Activated effector memory CD4-positive, alpha-beta T cell treated with Interleukin-2 at 50 U/mL for 16 hours (primary cell): Measurements from ENCODE around the gene NMRAL1.

ENCODE experiments used
- DNase-seq: peaks from one replicate; pipeline ENCODE4 v3.0.0-alpha.2; 2020

Gene NMRAL1

DNA sequence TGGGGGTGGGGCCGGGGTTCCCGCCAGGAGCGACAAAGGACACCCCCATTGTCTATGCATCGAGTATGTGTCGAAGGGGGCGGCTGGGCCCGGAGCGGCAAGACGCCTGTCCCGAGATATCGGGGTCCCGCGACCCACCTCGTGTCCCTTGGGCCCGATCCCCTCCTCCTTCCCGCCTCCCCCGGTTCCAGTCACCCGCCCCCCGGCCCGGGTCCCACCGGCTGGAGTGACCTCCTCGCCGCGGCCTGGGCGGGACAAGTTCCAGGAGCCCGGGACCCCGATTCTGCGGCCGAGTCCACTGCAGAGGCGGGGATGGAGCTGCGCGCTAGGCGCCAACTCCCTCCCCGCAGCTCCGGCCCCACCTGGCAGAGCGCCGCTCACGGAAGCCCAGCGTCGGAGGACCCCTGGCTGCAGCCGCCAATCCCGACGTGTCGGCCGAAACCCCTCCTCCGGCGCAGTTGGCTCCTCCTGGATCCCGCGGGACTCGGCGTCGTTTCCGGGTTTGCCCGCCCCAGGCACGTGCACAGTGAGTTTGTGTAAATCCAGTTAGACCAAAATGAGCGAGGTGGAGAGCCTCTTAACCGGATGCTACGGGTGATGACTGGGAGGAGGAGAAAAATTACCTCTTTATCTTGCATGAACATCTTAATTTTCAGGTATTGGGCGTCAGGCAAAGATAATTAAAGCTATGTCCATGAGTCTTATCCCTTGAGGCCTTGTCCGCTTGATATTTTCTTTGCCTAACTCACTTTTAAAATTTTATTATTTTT lies at the start of gene NMRAL1:
Gene NMRAL1 (minus strand): TSS at position 434 of the 770 bp plus-strand sequence. CDS start 493 bp downstream, outside the sequence.
- DNase-seq = peak; percentile 72

DNA sequence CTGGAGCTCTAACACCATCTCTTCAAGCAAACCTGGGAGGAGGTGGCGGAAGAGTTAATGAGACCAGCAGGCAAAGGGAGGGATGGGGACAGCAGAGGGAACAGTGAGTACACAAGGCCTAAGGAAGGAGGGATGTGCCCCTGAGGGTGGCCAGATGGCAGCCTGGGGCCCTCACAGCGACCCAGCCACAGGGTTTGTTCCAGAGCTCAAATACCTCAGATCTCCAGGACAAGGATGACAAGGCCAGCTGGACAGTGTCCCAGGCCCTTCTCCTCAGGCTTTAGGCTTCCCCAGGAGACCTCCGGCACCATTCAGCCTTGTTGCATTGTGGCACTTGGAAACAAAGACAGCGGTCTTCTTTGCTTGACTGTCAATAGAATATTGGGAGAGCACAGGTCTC lies 49.3 kb upstream of the NMRAL1 start:
- DNase-seq = no peak

- no peak for DNase-seq
Measured at GRCh38 chr16:4522051-4522581, 47.7 kb upstream of the NMRAL1 start.

GRCh38 chr16:4520913-4521312 lies 46.5 kb upstream of the NMRAL1 start:
- no peak for DNase-seq

DNA sequence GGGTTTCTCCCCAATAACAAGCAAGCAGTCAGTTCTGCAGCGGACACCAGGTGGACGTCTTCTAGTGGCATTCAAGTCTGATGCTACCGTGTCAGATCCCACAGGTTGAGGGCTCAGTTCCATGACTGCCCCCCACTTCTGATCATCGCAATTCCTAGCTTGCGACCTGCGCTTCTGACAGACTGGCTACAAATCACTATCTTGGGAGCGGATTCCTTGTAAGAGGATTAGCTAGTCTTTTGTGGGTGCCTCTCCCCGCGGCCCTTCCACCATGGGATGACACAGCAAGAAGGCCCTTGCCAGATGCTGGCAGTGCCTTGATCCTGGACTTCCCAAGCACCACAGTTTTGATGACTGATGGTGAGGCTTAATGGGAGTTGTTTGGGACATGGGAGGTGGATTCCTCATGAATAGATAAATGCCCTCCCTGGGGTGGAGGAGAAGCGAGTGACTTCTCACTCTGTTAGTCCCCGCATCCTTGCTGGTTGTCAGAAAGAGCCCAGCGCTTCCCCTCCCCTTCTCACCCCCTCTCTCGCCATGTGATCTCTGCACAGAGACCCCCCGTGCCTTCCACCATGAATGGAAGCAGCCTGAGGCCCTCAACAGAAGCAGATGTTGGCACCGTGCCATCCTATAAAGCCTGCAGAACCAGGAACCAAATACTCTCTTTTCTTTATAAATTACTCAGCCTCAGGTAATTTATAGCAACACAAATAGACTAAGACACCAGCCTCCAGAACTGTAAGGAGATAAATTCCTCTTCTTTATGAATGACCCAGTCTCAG lies 45.0 kb upstream of the NMRAL1 start:
- no peak for DNase-seq

- no peak for DNase-seq
Measured at GRCh38 chr16:4517812-4518680, 43.6 kb upstream of the NMRAL1 start.

DNA sequence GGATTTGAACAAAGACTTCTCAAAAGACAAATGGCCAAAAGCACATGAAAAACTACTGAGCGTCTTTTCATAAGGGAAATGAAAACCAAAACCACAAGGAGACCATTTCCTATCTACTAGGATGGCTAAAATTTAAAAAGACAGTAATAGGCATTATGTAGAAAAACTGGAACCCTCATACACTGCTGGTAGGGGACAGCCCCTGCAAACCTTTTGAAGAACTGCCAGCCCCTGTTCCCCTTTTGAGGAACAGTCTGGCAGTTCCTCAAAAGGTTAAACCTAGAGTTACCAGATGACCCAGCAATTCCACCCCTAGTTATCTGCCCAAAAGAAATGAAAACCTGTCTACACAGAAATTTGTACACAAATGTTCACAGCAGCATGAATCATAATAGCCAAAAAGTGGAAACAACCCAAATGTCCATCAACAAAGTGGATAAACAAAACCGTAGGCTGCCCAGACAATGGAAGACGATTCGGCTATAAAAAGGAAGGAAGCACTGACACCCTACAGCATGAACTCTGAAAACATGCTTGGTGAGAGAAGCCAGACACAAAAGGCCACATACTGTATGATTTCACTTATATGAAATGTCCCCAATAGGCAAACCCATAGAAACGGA lies 41.3 kb upstream of the NMRAL1 start:
- no peak for DNase-seq

GRCh38 chr16:4514606-4515005 lies 40.2 kb upstream of the NMRAL1 start:
- no peak for DNase-seq

DNA sequence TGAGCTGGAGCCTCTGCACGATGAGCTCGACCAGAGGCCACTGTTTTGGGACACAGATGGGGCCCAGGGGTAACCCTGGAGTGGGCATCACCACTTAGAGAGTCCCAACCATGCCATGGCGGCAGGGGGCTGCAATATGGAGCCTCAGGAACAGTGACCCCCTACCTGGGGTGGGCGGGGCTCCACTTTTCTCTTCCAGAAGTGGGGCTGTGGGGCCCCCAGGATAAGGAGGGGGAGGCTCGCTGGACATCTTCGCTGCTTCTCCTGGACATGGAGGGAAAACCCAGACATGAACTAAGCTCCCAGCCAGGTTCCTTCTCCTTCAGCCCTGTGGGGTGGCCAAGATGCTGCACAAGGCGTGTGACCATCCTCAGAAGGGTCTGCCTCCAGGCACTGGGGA lies 39.5 kb upstream of the NMRAL1 start:
- no peak for DNase-seq

DNA sequence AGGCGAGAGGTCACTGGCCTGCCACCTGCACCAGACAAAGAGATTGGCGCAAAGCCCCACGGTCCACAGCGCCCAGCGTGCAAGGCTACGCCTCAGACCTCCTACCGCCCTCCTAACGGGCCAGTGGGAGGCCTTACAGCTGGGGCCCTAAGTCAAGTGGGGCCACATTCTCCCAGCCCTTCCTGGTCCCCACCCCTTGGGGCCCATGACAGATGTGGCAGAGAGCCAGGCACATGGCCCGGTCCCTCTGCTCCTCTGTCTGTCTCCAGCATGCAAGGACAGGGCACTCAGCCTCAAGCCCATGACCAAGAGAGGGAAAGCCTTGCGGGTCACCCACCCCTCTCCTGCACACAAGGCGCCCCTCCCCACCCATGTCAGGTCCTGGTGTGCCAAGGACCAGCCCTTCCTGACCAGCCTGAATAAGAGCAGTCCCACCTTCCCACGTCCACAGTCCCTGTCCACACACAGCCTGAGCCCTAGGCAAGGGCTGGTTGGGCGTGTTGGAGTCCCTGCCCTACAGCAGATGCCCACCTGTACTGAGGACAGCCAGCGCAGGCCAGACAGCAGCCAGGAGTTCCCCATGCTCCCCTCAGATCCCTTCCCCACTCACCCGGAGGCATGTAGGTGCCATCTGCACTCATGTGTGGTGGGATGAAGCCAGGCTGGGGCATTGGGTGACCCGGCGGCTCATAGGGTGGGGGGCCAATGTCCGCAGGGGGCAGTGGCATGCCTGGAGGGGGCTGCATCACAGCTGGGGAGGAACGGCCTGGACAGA lies 38.8 kb upstream of the NMRAL1 start:
- DNase-seq = no peak

GRCh38 chr16:4512473-4512872 lies 38.0 kb upstream of the NMRAL1 start:
- no peak for DNase-seq

GRCh38 chr16:4511441-4512082 lies 37.1 kb upstream of the NMRAL1 start:
- DNase-seq = no peak

DNA sequence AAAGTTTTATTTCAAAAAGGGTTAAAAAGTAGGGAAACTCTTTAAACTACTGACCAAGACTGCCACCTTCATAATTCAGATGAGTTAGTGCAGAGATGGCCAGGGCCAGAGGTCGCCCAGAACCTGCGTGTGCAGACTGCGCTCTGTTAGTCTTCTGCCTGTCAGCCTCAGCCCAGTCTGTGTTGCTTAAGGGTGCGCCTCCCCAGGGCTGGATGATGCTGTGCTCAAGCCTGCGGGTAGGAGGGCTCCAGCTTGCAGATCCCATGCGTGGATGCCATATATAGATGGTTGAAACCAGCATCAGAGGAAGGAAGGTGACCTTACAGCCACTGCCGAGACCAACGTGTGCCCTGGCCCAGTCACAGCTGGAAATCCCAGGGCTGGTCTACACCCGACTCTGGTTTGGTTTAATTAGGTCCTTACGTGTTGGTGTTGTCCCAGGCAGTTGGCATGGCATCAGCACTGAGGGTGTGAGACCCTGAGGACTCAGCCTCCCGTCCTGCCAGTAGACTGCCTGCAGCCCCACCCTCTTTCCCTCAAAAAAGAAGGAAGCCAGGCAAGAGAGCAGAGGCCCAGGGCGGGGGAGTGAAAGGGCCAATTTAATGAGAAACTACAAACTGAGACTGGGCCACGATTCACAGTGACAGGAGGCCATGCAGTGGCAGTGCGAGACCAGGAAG lies 36.5 kb upstream of the NMRAL1 start:
- DNase-seq = no peak

DNA sequence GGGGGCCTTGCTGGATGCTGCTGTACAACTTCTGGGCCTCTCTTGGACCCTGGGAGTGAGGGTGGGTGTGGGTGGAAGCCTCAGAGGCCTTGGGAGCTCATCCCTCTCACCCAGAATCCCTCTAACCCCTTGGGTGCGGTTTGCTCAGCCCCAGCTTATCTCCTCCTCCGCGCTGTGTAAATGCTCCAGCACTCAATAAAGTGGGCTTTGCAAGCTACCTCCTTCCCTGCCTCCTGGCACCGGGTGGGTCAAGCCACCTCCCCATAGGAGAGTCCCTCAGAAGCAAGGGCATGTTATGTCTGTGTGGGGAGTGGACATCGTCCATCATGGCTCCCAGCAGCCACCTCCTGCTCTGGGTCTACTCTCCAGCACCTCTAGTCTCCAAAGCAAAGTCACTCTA lies 35.7 kb upstream of the NMRAL1 start:
- no peak for DNase-seq

GRCh38 chr16:4509420-4509819 lies 35.0 kb upstream of the NMRAL1 start:
- no peak for DNase-seq

DNA sequence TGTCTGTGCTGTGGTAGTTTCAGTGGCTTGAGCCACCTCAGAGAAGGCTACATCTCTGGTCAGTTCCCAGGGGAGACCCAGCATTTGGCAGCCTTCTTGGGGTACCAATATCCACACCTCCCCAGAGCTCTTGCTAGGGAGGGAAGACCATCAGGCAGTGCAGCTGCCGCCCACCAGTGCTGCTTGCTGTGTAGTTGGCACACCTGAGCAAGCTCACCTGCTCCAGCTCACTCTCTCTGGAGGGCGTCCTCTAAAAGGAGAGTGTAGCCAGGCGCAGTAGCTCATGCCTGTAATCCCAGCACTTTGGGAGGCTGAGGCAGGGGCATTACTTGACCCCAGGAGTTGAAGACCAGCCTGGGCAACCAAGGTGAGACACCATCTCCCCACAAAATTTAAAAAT lies 34.4 kb upstream of the NMRAL1 start:
- no peak for DNase-seq

GRCh38 chr16:4507588-4508345 lies 33.3 kb upstream of the NMRAL1 start:
- no peak for DNase-seq

- peak; percentile 41 for DNase-seq
Measured at GRCh38 chr16:4506450-4506849, 32.0 kb upstream of the NMRAL1 start.

GRCh38 chr16:4505356-4506147 lies 31.1 kb upstream of the NMRAL1 start:
- DNase-seq = peak; percentile 70
